Fibroblast of skin of left quadriceps (primary cell): ENCODE measurements around the gene C6orf62.
A peak's percentile ranks its signal among the peaks of the same experiment; 100 is the strongest.
"Not testable (repeated sequence)": the region's sequence is repeated elsewhere in the genome, so short reads cannot be mapped to it uniquely, and the experiment has no call there.

Source experiments
- DNase-seq, 2 experiments: peaks; one replicate each; pipeline ENCODE4 v3.0.0-alpha.2; 2013; ENCODE audit warnings: low read depth in 2 of 2

C6orf62 gene

DNA sequence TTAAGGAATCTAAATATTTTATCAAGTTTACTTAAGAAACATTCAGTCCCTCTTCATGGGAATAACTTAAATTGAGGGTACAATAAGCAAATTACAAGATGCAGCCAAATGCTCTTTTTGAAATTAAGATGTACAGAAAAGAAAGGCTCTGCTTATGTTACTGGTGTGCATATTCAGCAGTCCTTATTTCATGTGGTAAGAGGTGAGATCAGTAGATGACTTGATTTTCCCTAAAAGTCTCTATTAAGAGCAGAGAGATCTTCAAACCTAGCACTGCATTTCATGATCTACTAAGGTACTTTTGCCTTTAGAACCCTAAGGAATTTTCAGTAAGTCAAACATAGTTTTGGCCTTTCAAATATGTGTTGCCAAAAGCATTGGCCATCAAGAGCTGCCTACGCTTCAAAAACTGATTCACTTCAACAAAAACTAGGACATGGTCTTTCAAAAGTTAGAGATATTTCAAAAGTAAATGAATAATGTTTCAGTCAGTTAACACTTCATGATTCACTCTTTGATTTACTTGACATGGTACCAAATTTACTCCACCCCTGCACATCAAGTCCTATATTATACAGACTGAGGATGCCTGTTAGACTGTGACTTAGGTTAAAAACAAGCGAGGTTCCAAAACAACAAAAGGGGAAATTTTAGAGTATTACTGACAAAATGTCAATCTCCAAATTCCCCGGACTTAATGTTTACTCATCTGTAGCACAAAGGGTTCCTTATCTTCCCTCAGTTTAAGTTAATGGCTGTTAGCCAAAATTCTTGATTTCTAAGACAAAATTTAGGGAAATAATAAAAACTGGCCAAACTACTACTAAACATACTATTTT lies 19.2 kb downstream of the C6orf62 start:
- DNase-seq: no peak

DNA sequence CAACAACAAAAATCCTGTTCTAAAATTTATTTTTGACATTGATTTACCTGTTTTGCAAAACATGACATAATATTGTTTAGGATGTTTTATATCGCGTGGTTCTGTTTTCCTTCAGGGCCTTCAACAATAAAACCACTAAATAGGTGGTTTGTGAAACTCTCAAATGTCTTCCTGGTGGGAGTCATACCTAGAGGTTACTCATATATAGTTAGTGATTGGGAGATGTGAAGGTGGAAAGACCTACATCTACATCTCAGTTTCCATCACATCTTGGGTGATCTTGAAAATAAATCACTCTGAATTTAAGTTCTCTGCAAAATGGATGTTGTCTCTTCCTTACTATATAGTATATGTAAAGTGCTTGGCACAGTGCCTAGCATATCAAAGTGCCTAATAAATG lies 22.9 kb downstream of the C6orf62 start:
- no peak for DNase-seq

DNA sequence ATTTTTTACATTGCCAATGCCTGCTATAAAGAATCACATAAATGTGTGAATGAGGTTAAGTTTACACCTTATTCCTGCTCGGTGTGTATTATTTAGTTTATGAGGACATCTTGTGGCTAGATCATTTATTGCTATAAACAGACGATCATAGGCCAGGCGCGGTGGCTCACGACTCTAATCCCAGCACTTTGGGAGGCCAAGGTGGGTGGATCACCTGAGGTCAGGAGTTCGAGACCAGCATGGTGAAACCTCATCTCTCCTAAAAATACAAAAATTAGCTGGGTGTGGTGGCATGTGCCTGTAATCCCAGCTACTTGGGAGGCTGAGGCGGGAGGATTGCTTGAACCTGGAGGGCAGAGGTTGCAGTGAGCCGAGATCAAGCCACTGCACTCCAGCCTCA lies 23.3 kb downstream of the C6orf62 start:
- DNase-seq: not testable (repeated sequence)

DNA sequence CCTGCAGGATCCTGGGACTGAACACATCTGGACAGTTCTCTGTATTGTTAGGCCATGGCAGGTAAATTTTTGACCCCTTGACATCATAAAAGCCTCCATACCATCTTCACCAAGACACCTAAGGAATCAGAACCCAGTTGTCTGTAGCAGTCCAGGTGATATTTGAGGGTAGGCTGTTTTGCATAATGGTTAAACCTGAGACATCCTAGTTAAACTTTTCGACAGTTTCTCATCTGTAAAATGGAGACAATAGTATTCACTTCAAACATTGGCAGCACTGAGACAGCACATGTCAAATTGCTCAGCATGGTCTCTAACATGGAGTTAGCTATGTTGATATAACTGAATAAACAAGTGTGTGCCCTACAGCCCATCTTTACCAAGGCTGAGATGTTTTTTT lies 24.8 kb downstream of the C6orf62 start:
- no peak for DNase-seq

DNA sequence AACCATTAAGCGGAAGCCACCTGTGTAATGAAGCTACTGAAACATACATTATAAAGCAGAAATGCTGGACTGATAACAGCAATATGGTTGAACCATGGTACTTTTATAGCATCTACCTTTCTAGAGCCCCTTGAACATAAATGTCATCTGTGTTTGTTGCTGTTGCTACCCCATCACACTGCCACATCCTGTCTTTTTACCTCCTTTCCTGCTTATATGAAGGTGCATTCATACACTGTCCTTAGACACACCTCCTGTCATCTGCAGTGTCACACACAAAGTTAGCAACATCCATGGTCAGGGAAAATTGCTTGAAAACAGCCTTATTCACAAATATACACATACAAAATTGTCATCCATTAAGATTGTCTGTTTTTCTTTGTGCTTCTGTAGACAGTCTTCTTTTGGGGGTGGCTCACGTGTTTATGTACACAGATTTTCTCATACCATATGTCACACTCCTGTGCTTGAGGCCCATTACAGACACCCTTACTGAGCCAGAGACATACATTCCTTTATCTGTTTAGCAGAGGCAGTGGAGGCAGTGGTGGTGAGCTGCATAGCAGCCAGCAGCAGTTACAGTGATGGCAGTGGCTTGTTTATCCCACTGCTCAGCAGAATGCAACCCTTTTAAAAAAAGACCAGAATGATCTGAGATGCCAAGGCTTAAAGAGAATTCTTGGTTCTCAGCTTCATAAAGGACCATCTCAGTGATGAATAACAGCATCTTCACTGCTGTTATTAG lies 25.9 kb downstream of the C6orf62 start:
- DNase-seq: no peak

DNA sequence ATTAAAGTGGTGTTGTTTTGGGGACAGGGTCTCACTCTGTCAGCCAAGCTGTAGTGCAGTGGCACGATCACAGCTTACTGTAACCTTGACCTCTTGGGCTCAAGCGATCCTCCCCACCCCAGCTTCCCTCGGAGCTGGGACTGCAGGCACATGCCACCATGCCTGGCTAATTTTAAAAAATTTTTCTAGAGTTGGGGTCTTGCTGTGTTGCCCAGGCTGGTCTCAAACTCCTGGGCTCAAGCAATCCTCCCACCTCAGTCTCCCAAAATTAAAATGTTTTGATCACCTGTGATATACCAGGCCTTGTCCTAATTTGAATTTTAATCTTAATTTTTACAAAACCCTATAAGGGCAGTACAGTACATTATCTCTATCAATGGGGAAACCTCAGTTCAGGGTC lies 26.5 kb downstream of the C6orf62 start:
- no peak for DNase-seq

DNA sequence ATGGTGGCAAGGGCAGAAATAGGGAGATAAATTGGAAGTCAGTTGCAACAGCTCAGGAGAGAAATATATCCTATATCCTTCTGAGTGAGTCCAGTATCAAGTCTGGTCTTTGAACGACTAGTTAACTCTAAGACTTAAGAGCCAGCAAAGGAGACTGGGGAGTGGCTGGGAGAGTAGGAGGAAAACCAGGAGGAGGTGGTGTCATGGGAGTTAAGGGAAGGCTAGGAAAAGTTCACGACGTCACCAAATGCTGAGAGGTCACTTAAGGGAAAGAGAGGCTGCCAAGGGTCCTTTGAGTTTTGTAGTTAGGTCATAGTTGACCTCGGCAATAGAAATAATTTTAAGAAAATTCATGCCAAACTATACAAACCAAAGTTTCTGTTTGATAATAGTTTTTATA lies 27.0 kb downstream of the C6orf62 start:
- no peak for DNase-seq

DNA sequence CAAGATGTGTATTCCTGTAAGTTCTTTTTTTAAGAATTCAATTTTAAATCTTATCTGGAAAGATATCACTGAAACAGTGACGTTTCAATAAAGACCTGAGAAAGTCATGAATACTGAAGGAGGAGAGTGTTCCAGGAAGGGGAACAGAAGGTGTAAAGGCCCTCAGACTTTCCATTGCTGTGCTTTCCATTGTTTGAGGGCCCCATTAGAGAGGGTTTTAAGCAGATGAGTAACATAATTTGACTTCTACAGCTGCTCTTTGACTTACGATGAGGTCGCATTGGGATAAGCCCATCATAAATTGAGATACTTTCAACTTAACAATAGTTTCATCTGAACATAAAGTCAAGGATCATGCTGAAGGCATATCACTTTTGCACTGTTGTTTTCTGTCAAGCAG lies 27.4 kb downstream of the C6orf62 start:
- DNase-seq: no peak

DNA sequence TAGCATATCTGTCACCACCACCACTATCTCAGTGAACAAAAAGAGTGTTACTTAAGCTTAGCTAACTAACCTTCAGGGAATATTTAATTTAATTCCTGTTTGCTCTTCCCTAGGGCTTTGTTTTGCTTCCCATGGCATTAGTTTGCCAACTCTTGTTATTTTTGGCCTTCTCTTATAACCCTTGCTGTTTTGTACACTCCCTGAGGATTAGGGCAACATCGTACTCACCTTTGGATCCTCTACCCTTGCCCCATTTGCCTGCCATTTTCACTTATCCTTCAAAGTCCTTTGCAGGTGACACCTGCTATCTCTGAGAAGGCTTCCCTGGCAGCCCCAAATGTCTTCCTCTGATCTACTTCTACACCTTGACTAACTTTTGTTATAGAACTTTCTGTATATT lies 28.4 kb downstream of the C6orf62 start:
- no peak for DNase-seq

DNA sequence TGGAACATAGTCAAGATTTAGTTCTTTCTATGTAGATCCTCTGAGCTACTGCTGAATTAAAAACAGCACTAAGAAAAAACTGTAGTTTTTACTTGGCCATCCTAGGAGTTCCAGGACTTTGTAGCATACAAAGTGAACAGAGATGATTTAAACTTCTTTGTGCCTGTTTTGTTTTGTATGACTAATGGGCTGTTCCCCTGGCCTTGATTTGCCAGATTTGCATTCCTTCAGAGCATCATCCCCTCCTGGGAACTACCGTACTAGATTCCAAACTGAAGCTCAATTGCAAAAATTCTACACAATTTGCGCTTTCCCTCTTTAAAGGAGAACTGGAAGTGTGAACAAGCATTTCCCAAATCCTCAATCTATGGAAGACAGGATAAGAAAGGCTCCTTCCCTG lies 29.0 kb downstream of the C6orf62 start:
- peak; percentile 8 to 21 for DNase-seq

DNA sequence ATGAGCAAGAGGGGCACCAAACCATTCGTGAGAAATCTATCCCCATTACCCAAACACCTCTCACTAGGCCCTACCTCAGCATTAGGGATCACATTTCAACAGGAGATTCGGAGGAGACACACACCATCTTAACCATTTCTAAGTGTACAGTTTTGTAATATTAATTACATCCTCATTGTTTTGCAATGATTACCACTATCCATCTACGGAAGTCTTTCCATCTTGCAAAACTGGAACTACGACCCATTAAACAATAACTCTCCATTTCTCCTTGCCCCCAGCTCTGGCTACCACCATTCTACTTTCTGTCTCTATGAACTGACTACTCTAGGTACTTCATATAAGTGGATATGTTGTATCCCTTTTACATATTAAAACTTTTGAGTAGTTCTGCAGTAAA lies 32.0 kb downstream of the C6orf62 start:
- DNase-seq: no peak

DNA sequence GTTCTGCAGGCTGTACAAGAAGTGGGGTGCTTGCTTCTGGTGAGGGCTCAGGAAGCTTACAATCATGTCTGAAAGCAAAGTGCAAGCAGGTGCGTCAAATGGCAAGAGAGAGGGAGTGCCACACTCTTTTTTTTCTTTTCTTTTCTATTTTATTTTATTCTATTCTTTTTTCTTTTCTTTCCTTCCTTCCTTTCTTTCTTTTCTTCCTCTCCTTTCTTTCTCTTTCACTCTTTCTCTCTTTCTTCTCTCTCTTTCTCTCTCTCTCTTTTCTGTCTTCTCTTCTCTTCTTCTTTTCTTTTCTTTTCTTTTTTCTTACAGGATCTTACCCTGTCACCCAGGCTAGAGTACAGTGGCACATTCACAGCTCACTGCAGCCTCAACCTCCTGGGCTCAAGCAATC lies 32.5 kb downstream of the C6orf62 start:
- DNase-seq: no peak

DNA sequence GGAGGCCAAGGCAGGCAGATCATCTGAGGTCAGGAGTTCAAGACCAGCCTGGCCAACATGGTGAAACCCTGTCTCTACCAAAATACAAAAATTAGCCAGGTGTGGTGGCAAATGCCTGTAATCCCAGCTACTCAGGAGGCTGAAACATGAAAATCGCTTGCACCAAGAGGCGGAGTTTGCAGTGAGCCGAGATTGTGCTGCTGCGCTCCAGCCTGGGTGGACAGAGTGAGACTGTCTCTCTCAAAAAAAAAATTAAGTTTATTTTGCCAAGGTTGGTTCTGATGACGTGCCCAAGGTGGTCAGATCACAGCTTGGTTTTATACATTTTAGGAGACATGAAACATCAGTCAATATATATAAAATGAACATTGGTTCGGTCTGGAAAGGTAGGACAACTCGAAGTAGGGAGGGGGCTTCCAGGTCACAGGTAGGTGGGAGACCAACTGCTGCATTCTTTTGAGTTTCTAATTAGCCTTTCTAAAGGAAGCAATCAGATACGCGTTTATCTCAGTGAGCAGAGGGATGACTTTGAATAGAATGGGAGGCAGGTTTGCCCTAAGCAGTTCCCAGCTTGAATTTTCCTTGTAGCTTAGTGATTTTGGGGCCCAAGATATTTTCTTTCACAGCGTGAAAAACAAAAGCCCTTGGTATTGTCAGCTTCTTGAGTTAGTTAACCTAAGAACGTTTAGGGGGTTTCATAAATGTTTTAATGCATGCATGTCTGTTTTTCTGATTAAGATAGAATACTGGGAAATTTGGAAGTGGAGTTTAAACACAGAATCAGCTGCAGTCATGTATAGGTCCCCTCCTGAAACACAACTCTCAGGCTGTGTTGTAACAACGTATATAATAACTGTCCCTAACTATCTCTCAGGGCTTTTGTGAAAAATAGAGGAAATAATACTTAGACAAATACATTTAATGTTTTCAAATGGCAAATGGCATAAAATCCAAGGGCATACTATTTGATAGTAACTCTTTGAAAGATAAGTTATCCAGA lies 35.4 kb downstream of the C6orf62 start:
- DNase-seq: no peak

DNA sequence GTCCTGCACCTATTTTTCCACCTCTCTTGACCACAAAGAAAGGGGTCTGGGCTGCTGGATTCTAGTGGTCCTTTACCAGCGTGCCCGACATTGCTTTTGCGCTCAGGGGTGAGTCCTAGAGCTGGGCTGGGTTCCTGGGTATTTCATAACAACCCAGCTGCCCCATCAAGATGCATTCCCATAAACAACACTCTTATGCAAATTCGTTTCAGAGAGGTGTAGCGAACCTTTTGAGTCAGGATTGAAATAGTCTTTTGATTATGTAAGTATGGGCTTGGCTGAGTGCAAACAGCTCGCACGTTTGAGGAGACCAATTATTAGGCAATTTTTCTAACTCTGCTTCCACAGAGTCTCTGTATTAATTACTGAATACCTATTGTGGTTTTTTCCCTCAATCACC lies 38.4 kb downstream of the C6orf62 start:
- DNase-seq: no peak

DNA sequence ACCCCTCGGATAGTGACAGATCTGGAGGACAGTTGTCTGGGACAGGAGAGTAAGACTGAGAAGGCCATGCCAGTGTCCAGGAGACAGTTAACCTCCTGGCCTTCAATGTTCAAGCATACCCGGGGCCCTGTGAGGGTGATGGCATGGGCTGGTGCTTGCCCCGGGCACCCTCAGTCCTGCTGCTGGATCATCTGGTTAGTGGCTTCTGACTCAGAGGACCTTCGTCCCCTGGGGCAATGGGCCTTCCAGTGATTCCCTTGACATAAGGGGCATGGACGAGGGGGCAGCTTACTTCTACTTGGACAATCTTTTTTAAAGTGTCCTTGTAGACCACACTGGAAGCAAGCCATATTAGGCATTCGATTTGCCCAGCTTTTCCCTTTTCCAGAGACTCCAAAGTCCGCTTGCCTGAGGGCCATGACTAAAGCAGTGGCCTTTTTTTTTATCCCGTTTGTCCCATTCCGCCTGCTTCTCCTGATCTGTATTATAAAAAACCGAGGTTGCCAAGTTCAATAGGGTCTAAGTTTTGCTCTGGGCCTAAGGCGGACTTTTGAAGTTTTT lies 40.1 kb downstream of the C6orf62 start:
- DNase-seq: not testable (repeated sequence)

DNA sequence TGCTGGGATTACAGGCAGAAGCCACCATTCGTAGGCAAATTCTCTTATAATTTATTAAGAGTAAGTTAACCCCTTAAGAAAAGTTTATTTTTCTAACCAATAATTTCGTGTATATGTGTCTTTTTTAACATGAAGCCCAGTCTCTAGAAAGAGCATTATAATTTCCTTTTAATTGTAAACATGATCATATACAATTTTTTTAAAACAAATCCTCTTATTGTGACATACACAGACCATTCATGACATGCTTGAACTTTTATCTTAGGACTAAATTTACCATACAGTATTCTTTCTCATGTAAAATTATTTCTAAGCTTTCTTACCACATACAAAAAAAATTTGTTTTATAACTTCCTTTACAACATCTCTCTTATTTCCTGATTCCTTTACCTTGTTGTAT lies 45.3 kb downstream of the C6orf62 start:
- no peak for DNase-seq

DNA sequence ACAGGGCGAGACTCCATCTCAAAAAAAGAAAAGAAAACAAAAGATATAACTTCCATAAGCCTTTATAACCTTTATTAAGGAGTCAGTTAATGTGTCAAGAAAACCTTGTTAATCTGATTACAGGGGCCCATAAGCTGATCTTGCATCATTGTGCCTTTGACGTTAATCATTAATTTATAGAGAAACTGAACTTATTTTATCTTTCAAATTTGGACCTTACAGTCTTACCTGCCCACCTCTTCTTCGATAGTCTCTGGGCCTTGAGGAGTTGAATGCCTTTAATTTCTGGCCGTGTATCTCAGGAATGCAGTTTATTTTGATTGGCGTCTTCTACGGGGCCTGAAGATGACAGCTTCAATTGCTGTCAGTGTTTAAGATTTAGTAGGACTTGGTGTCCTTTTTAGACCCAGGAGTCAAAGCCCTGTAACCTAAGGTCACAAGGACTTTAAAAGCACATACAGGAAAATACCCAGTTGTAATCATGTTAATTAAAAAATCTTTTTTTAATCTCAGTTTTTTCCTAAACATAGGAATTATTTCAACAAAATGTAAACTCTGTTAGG lies 46.3 kb downstream of the C6orf62 start:
- DNase-seq: no peak

DNA sequence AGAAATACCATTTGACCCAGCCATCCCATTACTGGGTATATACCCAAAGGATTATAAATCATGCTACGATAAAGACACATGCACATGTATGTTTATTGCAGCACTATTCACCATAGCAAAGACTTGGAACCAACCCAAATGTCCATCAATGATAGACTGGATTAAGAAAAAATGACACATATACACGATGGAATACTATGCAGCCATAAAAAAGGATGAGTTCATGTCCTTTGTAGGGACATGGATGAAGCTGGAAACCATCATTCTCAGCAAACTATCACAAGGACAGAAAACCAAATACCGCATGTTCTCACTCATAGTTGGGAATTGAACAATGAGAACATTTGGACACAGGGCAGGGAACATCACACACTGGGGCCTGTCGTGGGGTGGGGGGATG lies 47.9 kb downstream of the C6orf62 start:
- not testable (repeated sequence) for DNase-seq

DNA sequence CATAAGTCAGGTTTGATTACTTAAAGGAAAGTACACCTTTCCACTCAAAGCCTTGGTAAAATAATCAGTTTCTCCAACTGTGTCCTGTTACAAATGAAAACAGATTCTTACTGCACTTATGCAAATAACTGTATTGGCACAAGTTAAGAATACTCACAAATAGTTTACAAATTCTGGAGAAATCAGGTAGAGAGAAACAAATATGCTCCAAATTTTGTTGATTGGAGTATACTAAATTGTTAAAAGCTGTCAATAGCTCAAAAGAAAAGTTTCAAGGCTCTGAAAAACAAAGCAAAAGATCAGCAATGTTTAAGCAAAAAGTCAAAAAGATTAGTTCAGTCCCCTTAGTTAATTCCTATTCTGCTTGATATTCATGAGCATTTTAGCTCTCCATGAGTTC lies 48.5 kb downstream of the C6orf62 start:
- not testable (repeated sequence) for DNase-seq

DNA sequence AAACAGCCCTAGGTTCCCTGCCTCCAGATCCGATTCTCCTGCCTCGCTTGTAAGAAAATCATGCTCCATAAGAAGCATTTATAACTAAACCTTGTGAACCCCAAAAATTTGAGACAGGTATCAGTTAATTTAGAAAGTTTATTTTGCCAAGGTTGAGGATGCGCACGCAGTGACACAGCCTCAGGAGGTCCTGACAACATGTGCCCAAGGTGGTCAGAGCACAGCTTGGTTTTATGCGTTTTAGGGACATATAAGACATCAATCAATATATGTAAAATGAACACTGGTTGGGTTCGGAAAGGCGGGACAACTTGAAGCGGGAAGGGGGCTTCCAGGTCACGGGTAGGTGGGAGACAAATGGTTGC lies 50.0 kb downstream of the C6orf62 start:
- DNase-seq: no peak
